Endometrial microvascular endothelial cells (primary cell): ENCODE results near the gene SLC25A19. TPM values are rescaled to one million over a fixed set of nuclear protein-coding genes. Genes with fewer than 3 reads are reported as not detected.

Experiments used
- in situ Hi-C: cut with HindIII; loops from 2 replicates; pipeline ENCODE4 v1.10.0; 2017; ENCODE audit warnings: low sequenced_read_pairs, low pct_unique_long_range_greater_than_20kb; ENCODE audit errors: inconsistent ontology term
- total RNA-seq: library from RNA; depleted of rRNA; stranded (reverse); fragments of >200 nt; gene quantifications from one replicate; pipeline ENCODE4 v1.2.3, GENCODE V29; 2015; ENCODE audit errors: inconsistent ontology term

The SLC25A19 gene
- 27.9 TPM for total RNA-seq

- in situ Hi-C loops = no loop called here
Measured at GRCh38 chr17:75289115-75289831, at the start of gene SLC25A19. Gene SLC25A19, minus strand, starts transcription at chr17:75289433. Its CDS starts 2,669 bp downstream, at chr17:75286764.

GRCh38 chr17:75338335-75338734, 49.1 kb upstream of the SLC25A19 start:
- in situ Hi-C loops = no loop called here

- in situ Hi-C loops = no loop called here
Measured at GRCh38 chr17:75335315-75335714, 46.1 kb upstream of the SLC25A19 start.

GRCh38 chr17:75334723-75335122, 45.5 kb upstream of the SLC25A19 start:
- in situ Hi-C loops = no loop called here

- in situ Hi-C loops = no loop called here
Measured at GRCh38 chr17:75331671-75332070, 42.4 kb upstream of the SLC25A19 start.

GRCh38 chr17:75327757-75328156, 38.5 kb upstream of the SLC25A19 start:
- in situ Hi-C loops = no loop called here

GRCh38 chr17:75326226-75326848, 37.1 kb upstream of the SLC25A19 start:
- in situ Hi-C loops = no loop called here

GRCh38 chr17:75325827-75326225, 36.6 kb upstream of the SLC25A19 start:
- in situ Hi-C loops = no loop called here

GRCh38 chr17:75325348-75325747, 36.1 kb upstream of the SLC25A19 start:
- in situ Hi-C loops = no loop called here

- in situ Hi-C loops = no loop called here
Measured at GRCh38 chr17:75321506-75321905, 32.3 kb upstream of the SLC25A19 start.

- in situ Hi-C loops = no loop called here
Measured at GRCh38 chr17:75319904-75320691, 30.9 kb upstream of the SLC25A19 start.

GRCh38 chr17:75318615-75319222, 29.5 kb upstream of the SLC25A19 start:
- in situ Hi-C loops = no loop called here

GRCh38 chr17:75318211-75318610, 29.0 kb upstream of the SLC25A19 start:
- in situ Hi-C loops = no loop called here

- in situ Hi-C loops = no loop called here
Measured at GRCh38 chr17:75317671-75318070, 28.4 kb upstream of the SLC25A19 start.

- in situ Hi-C loops = no loop called here
Measured at GRCh38 chr17:75316253-75316652, 27.0 kb upstream of the SLC25A19 start.

- in situ Hi-C loops = no loop called here
Measured at GRCh38 chr17:75315541-75316243, 26.5 kb upstream of the SLC25A19 start.

GRCh38 chr17:75313941-75314551, 24.8 kb upstream of the SLC25A19 start:
- in situ Hi-C loops = no loop called here
